ENCODE measurements around the gene IL11.
A peak's percentile ranks its signal among the peaks of the same experiment; 100 is the strongest.

DNA sequence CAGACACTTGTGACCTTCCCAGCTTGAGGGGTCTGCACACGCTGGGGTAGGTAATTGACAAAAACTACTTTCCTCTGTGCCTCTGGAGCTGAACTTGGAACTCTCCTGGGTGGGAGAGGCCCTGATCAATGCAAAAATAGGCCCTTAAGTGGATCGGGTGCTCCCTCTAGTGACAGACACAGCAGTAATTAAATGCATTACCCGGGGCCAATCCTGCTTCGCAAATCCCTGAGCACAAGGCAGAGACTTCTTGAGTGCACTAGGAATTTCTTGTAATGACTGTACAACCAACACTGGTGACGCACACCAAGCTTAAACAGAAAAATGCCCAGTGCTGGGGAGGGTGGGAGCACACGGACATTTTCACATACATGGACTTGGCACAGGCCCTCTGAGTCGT is 47.9 kb upstream of the IL11 start:
- peak; percentile 68 to 81 (median 72) for TF ChIP-seq CTCF (IDR thresholded peaks at IDR 0.05)
- TF ChIP-seq POLR2A (IDR thresholded peaks at IDR 0.05): no peak
